Measurements from ENCODE around the gene DRC1.
A peak's percentile ranks its signal among the peaks of the same experiment; 100 is the strongest.

The DRC1 gene

GRCh38 chr2:26463244-26464192 lies 61.8 kb downstream of the DRC1 start:
- DNase-seq (ENCODE audit: low spot score), result peak; percentile 67
- Histone ChIP-seq H3K4me2 (ENCODE audit: insufficient read depth, low read length, poor library complexity, severe bottlenecking) (no peak overlapping the region), H3K18ac (ENCODE audit: low read length) (peak overlapping the region; percentile 76), H3K14ac (ENCODE audit: low read length) (peak overlapping the region; percentile 66), H3K4me3 (ENCODE audit: low read length in 2 of 2) (peak overlapping the region in 1 of 2 donors; percentile 30), H3K4me1 (ENCODE audit: control insufficient read depth in 2 of 2, insufficient read depth in 1 of 2, low read depth in 1 of 2, low read length in 2 of 2) (peaks cover 10 to 17% of the 10 kb centered on the region in 2 donors), H3K79me1 (ENCODE audit: low read depth, low read length) (no peaks in the 10 kb centered on the region), H2AFZ (ENCODE audit: low read length) (peak overlapping the region; percentile 38), H3K4ac (ENCODE audit: low read length) (no peak overlapping the region), H3K36me3 (replicated peaks in 1 of 2; ENCODE audit: control insufficient read depth in 2 of 2, insufficient read depth in 2 of 2, low read length in 2 of 2) (no peaks in the 10 kb centered on the region), H2AK5ac (ENCODE audit: low read depth, low read length) (peak overlapping the region; percentile 81), H4K91ac (ENCODE audit: low read depth, low read length, poor library complexity) (peak overlapping the region; percentile 26), H3K27ac (replicated peaks; ENCODE audit: low read length) (peak overlapping the region; percentile 52), H2BK12ac (ENCODE audit: low read length) (peak overlapping the region; percentile 35), H3K9me3 (replicated peaks in 1 of 2; ENCODE audit: control insufficient read depth in 2 of 2, insufficient read depth in 1 of 2, low read depth in 1 of 2, low read length in 2 of 2) (no peaks in the 10 kb centered on the region), H3K9ac (ENCODE audit: low read depth, low read length, poor library complexity) (no peak overlapping the region), H2BK120ac (ENCODE audit: low read depth, low read length) (no peak overlapping the region), H2BK15ac (ENCODE audit: low read length) (peak overlapping the region; percentile 30), H3K27me3 (ENCODE audit: control insufficient read depth in 3 of 3, insufficient read depth in 3 of 3, low read depth in 1 of 3, low read length in 3 of 3) (no peaks in the 10 kb centered on the region), H4K8ac (ENCODE audit: low read depth, low read length) (peak overlapping the region; percentile 66), H3K23ac (ENCODE audit: low read depth, low read length, poor library complexity) (no peak overlapping the region), H2BK5ac (ENCODE audit: low read length) (peak overlapping the region; percentile 2)
- no CpG with 5 or more reads among the region's 25 CpGs for WGBS, 2 donors (ENCODE audit: extremely low coverage in 2 of 2, insufficient read length in 2 of 2, insufficient replicate concordance in 1 of 2)

- Histone ChIP-seq H2AK5ac (ENCODE audit: low read depth, low read length) (peak overlapping the region; percentile 75), H3K14ac (ENCODE audit: low read length) (no peak overlapping the region), H2BK15ac (ENCODE audit: low read length) (peak overlapping the region; percentile 30), H3K36me3 (replicated peaks in 1 of 2; ENCODE audit: control insufficient read depth in 2 of 2, insufficient read depth in 2 of 2, low read length in 2 of 2) (no peaks in the 10 kb centered on the region), H3K27ac (replicated peaks; ENCODE audit: low read length) (no peak overlapping the region), H3K4me1 (ENCODE audit: control insufficient read depth in 2 of 2, insufficient read depth in 1 of 2, low read depth in 1 of 2, low read length in 2 of 2) (peaks cover 10 to 17% of the 10 kb centered on the region in 2 donors), H3K4ac (ENCODE audit: low read length) (no peak overlapping the region), H3K23ac (ENCODE audit: low read depth, low read length, poor library complexity) (peak overlapping the region; percentile 25), H3K27me3 (ENCODE audit: control insufficient read depth in 3 of 3, insufficient read depth in 3 of 3, low read depth in 1 of 3, low read length in 3 of 3) (no peaks in the 10 kb centered on the region), H2BK5ac (ENCODE audit: low read length) (peak overlapping the region; percentile 18), H3K9ac (ENCODE audit: low read depth, low read length, poor library complexity) (no peak overlapping the region), H3K4me2 (ENCODE audit: insufficient read depth, low read length, poor library complexity, severe bottlenecking) (no peak overlapping the region), H3K79me1 (ENCODE audit: low read depth, low read length) (no peaks in the 10 kb centered on the region), H2BK120ac (ENCODE audit: low read depth, low read length) (no peak overlapping the region), H3K18ac (ENCODE audit: low read length) (peak overlapping the region; percentile 38), H3K4me3 (ENCODE audit: low read length in 2 of 2) (no peak overlapping the region), H4K91ac (ENCODE audit: low read depth, low read length, poor library complexity) (no peak overlapping the region), H4K8ac (ENCODE audit: low read depth, low read length) (no peak overlapping the region), H2AFZ (ENCODE audit: low read length) (no peak overlapping the region), H2BK12ac (ENCODE audit: low read length) (peak overlapping the region; percentile 1), H3K9me3 (replicated peaks in 1 of 2; ENCODE audit: control insufficient read depth in 2 of 2, insufficient read depth in 1 of 2, low read depth in 1 of 2, low read length in 2 of 2) (peaks cover 3 to 6% of the 10 kb centered on the region in 2 donors)
- no peak for DNase-seq (ENCODE audit: low spot score)
- no CpG with 5 or more reads among the region's 14 CpGs for WGBS, 2 donors (ENCODE audit: extremely low coverage in 2 of 2, insufficient read length in 2 of 2, insufficient replicate concordance in 1 of 2)
Observed at GRCh38 chr2:26464390-26465265, 62.9 kb downstream of the DRC1 start.

- Histone ChIP-seq H2BK120ac (ENCODE audit: low read depth, low read length) (no peak overlapping the region), H3K27me3 (ENCODE audit: control insufficient read depth in 3 of 3, insufficient read depth in 3 of 3, low read depth in 1 of 3, low read length in 3 of 3) (no peaks in the 10 kb centered on the region), H3K4me2 (ENCODE audit: insufficient read depth, low read length, poor library complexity, severe bottlenecking) (no peak overlapping the region), H4K91ac (ENCODE audit: low read depth, low read length, poor library complexity) (no peak overlapping the region), H3K4me1 (ENCODE audit: control insufficient read depth in 2 of 2, insufficient read depth in 1 of 2, low read depth in 1 of 2, low read length in 2 of 2) (peaks cover 10 to 17% of the 10 kb centered on the region in 2 donors), H2AFZ (ENCODE audit: low read length) (no peak overlapping the region), H3K4me3 (ENCODE audit: low read length in 2 of 2) (no peak overlapping the region), H3K14ac (ENCODE audit: low read length) (no peak overlapping the region), H2BK15ac (ENCODE audit: low read length) (peak overlapping the region; percentile 47), H3K79me1 (ENCODE audit: low read depth, low read length) (no peaks in the 10 kb centered on the region), H3K36me3 (replicated peaks in 1 of 2; ENCODE audit: control insufficient read depth in 2 of 2, insufficient read depth in 2 of 2, low read length in 2 of 2) (no peaks in the 10 kb centered on the region), H3K9me3 (replicated peaks in 1 of 2; ENCODE audit: control insufficient read depth in 2 of 2, insufficient read depth in 1 of 2, low read depth in 1 of 2, low read length in 2 of 2) (peaks cover 3 to 13% of the 10 kb centered on the region in 2 donors), H3K4ac (ENCODE audit: low read length) (no peak overlapping the region), H2AK5ac (ENCODE audit: low read depth, low read length) (peak overlapping the region; percentile 48), H3K23ac (ENCODE audit: low read depth, low read length, poor library complexity) (peak overlapping the region; percentile 14), H3K27ac (replicated peaks; ENCODE audit: low read length) (no peak overlapping the region), H3K18ac (ENCODE audit: low read length) (peak overlapping the region; percentile 38), H2BK5ac (ENCODE audit: low read length) (peak overlapping the region; percentile 18), H4K8ac (ENCODE audit: low read depth, low read length) (peak overlapping the region; percentile 20), H2BK12ac (ENCODE audit: low read length) (no peak overlapping the region), H3K9ac (ENCODE audit: low read depth, low read length, poor library complexity) (no peak overlapping the region)
- DNase-seq (ENCODE audit: low spot score), result no peak
- no CpG with 5 or more reads among the region's 11 CpGs for WGBS, 2 donors (ENCODE audit: extremely low coverage in 2 of 2, insufficient read length in 2 of 2, insufficient replicate concordance in 1 of 2)
Observed at GRCh38 chr2:26465266-26465925, 63.7 kb downstream of the DRC1 start.

Data from neuronal stem cell (in vitro differentiated cells).